GM18873 (cell line): ENCODE measurements around the gene MARCHF11.

Experiments
- ATAC-seq: cut with Tn5 transposase; IDR thresholded peaks from one replicate; pipeline ENCODE4 v1.9.1; 2021; ENCODE audit warnings: mild to moderate bottlenecking, moderate library complexity, moderate number of reproducible peaks; ENCODE audit not compliant: unreplicated experiment, low FRiP score

The MARCHF11 gene

DNA sequence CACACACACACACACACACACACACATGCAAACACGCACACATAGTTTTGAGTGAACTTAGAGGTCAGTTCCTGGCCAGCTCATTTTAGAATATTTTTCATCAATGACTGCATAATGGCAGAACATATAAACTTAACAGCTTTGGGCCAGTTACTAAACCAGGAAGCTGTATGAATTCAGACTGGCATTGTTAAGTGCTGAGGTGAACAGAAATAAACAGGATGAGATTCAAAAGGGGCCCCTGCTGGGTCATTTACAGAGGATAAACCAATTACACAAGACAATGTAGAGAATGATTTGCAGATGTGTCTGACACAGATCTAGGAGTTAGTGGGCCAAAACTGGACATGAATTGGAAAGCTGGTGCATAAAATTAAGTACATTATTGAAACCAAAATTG is 44.6 kb downstream of the MARCHF11 start:
- no peak for ATAC-seq

DNA sequence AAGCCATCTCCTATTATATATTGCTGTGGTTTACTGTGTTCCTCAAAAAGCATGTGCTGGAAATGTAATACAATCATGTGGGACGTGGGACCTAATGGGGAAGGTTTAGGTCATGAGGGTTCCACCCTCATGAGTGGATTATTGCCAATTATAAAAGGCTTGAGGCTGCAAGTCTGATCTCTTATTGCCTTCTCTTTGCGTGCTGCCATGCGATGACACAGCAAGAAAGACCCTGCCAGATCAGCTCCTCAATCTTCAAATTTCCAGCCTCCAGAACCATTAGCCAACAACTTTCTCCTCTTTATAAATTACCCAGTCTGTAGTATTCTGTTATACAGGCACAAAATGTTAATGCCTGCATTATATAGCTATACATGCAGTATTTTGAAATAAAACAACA is 45.4 kb downstream of the MARCHF11 start:
- no peak for ATAC-seq

DNA sequence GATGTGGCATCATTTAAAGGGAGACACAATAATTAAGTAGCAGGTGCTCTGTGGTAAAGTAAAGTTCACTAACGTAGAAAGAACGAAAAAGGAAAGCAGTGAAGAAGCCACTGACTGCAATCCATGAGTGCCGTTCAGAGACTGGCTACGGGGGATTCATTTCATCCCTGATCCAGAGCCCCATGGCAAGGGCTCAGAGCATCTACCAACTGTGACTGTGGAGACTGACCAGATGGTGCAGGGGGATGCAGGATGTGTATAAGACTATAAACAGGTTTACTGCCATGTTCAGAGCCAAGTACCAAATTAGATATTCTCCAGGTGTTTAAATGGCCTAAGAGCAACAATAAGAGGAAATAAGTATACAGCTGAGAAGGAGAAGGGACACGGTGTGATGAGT is 47.7 kb downstream of the MARCHF11 start:
- no peak for ATAC-seq

DNA sequence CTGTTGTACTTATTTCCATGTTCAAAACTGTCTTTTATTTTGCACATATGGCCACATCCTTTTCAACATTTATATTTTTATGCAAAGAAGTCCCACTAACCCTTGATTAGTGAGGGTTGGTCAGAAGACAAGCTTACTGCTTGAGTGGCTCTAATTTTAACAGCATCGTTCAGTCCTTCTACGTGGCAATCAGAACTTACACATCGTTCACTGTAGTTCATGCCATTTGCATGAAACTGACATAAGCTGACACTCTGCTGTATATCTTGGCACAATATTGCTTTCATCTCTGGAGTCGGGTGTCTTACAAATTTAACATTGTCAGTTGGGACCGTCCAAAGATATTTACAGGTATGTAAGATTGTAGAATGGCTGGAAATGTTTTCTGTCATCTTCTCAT is 50.6 kb downstream of the MARCHF11 start:
- ATAC-seq = no peak

DNA sequence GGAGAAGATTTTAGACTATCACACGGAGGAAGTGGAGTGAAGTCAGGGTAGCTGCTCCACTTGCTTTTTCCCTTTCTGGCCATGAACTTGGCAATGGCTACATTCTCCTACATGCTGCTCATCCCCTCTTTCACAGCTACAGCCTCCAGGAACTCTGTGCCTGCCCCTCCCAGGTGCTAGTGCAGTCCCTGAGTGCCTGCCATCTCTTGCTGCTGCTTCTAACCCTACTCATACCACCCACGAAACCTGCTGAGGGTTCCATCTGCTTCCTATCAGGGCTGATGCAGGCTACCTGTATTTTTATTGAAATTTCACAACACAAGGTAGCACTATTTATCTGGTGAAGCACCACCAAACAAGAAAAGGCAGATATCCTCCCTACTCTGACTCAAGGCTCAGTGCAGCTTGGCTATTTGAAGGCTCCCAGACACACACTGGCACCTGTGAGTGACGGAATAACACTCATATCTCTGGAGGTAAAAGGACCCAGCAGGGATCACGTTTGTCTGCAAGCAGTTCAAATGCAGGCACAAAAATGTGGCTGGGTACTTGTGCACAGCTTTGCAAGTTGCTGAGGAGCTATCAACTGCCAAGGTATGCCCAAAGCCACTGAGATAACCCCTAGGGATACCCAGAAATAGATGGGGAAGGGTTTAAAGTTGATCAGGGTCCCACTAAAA is 51.6 kb downstream of the MARCHF11 start:
- no peak for ATAC-seq

DNA sequence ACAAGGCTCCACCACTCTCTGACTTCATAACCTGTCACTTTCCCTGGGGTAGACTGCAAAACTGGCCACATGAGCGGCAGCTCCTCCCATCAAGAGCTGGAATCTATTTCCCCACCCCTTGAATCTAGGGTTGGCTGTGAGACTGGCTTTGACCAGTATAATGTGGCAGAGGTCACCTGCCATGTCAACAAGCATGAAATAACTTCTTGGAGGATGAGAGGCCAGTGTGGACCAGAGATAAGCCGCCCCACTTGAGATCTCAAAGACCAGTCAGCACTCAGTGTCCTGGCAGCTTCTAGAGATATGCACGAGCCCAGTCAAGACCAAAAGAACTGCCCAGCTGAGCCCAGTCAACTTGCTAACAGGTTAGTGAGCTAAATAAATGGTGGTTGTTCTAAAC is 59.0 kb downstream of the MARCHF11 start:
- ATAC-seq = no peak

DNA sequence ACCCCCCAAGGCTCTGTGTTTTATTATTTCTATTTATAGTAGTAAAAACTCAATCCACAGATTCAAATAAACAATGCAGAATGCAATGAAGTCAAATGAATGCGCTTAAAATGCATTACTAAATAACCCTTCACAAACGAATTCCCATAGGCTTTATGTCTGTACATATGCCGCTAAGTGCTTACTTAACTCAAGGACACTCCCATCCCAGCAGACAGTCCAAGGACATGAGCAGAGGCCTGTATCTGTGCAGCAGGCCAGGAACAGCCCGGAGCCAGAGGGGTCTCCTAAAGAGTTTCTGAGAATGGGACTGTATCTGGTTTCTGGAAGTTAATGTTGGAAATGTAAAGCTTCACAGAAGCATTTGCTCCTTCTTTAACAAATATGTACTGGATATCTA is 59.8 kb downstream of the MARCHF11 start:
- no peak for ATAC-seq

DNA sequence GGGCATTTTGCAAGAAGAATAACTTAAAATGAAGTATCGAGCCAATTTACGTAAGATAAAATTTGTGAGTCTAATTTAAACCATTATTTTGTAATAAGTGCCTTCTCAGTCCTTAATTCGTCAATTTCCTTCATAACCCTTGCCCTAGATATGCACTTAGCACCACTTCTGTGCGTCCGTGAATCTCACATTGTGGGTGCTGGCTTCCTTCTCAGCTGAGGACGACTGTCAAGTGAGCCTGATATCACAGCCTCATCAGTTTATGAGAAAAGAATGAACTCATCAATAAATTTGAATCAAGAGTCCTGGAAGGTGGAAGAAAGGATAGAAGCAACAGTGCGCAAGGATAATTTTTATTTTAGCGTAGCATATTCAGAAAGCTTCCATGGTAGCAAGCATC is 64.5 kb downstream of the MARCHF11 start:
- ATAC-seq = no peak

DNA sequence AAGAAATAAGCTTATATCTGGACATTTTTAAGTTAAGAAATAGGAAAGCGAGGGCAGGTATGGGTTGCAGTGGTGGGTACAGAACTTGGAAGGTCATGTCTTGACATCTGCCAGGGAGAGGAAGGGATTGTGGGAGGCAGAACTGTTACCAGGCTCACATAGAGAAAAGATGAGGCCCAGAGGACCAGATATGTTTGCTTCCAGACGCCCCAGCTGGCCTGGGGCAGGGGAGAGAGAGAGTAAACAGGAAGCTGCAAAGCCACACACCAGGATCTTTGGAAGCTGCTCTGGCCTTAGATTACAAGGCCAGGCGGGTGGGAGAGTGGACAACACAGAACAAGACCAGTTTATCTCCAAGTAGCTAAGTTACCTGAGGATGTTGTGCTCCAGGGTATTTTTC is 71.2 kb downstream of the MARCHF11 start:
- no peak for ATAC-seq

DNA sequence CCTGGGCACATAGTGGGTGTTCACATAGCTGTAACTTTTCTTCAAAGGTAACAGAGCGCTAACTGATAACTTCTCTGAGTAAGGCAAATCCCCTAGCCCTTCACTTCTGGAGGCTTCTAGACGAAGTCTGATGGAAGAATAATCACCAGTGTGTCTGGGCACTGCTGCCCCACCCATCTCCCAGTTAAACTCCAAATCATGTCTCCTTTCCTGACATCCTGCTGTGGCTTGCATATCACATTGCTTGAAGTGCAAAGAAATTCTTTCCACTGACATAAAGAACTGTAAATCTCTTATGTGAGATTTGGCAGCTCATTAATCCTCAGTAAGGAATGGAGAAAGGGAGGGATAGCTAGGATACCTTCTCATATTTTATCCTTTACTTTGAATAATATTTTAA is 74.6 kb downstream of the MARCHF11 start:
- ATAC-seq = no peak

DNA sequence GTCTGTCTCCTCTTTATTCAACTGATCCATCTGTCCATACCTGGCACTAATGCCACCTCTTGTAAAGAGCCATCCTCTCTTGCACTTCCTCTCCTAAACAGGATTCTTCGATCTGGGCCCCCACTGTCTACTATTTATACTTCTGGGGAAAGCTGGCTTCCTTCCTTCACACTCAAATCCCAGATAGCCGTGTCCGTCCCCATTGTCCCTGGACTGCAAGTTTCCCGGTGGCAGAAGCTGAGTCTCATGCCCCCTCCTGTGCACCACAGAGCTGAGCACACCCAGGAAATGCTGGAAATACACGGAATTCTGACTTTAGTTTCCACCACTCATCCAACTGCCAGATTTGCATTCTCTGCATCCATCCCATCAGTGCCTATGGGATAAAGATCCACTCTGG is 84.0 kb downstream of the MARCHF11 start:
- ATAC-seq = no peak

DNA sequence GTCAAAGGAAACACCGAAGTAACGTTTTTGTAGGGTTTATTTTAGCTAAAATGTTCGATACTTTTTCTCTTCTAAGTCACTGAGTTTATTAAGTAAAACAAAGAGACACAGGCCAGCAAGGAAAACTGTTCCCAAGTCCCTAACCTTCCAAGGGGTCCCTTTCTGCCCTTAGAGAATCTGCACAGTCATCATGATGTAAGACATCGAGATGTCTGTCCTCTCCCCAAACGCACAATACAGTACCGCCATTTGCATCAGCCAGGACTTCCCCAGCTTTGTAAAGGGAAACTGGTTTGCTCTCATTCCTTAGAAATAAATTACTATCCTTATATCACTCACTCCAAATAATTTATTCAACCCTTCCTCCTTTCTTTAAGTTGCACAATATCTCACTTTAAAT is 89.3 kb downstream of the MARCHF11 start:
- ATAC-seq = no peak

DNA sequence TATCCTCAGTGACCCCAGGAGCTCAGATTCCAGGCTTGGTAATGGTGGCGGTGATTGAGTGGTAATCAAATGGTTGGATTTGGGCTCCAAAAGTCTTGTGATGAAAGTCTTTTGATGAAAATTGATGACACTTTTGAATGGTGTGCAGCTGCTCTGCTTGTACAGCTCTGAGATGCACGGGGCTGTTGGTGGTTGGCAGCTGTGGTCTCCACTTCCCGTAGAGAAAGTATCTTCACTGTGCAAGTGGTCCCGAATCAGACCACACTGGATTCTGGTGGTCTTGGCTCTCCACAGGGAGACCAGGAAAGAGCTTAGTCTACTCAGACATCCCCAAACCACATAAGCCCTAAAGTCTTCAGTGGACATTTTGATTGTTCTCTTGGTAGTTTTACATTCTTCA is 96.6 kb downstream of the MARCHF11 start:
- ATAC-seq = no peak

DNA sequence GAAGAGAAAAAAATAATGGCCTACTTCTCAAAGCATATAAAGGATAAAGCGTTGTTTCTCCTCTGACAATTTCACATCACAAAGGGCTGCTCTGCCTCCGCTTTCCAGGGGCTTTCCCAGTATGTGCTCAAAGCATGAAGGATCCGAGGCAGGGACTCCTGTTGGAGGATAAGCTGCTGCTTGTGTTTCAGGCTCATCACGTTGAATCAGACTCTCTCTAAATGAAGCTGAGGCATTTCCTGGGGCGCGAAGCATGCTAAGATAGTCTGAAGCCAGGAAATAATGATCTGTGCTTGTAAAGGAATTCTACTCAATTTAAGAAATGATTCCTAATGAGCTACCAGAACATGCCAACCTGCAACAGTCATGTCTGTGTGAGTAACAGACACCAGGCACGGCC is 97.5 kb downstream of the MARCHF11 start:
- ATAC-seq = no peak

DNA sequence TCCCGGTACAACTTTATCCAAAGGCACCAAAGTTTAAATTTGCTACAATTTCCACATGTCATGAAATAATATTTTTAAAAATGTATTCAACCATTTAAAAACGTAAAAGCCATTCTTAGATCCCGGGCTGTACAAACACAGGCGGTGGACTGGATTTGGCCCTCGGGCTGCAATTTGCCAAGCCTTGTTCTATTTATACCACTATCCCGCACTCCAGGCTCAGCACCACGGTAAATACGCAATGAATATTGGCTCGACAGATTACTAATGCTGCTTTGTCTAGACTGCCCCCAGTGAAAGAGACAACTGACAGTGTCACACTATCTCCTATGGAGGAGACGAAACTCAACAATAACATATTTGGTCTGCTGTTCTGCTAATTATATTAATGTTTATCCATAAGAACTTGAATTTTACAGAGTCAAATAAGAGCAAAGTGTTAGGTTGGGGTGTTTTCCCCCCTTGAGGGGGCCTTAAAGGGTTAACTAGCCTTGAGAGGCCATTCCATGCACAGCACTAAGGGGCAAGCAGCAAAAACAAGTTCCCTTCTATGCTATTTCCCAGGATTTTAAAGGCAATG is 98.1 kb downstream of the MARCHF11 start:
- no peak for ATAC-seq

DNA sequence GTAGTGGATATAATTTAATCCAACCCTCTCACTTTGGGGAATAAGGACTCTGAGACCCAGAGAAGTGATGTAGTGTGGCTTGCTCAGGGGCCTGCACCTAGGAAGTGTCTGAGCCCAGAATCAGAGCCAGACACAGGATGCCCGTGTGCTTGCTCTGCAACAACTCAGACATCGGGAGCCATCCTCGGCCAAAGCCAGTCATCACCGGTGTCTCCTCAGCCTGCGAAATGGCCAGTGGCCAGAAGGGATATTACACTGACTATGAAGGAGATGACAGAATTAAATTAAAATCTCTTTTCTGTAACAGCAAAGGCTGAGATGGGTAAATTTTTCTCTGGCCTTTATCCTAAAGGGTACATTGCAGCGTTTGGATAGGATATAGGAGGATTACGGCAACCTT is 102.9 kb downstream of the MARCHF11 start:
- no peak for ATAC-seq

DNA sequence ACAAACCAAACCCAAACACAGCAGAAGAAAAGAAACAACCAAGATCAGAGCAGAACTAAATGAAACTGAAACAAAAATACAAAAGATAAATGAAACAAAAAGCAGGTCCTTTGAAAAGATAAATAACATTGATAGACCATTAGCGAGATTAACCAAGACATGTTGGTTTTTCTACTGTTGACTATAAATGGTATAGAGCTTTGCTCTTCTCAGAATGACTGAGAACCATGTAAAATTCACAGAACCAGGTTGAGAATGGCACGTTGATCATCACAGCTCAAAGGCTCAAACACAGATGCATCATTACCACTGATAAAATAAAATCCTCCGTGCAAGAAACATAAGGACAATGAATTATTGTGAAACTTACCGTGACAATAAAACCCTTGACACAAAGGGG is 105.2 kb downstream of the MARCHF11 start:
- ATAC-seq = no peak

DNA sequence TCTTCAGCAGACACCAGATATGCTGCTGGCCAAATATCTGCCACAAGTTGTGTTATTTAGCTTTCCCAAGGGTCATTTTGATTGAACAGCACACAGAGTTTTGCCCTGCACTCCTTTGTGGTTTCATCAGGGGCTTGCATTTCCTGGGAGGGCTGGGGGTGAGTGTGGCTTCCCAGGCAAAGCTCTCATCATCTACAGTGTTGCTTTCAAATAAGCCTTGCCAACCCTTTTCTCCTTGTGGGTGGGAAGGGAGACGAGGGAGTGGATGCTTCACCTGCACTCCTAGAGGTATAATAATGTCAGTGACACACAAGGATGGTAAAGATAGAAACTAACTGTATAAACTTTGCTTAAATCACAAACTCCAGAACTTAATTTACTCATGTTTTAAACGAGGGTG is 107.0 kb downstream of the MARCHF11 start:
- no peak for ATAC-seq

DNA sequence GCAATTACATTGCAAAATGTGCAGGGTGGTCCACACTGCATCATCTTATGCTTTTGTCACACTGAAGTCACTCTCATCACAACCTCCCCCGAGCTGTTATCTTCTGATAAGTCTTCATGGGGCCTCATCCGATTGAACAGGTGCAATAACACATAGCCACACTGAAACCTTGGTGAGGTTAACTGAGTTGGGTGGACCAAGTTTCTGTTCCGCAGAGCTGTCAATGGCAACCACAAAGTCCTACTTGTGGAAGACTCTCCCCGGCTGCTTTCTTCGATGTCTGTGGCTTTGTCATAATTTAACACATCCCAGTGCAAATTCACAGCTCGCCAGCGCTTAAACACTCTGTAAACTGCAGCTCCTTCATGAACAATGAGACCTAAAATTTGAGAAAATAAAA is 112.2 kb downstream of the MARCHF11 start:
- no peak for ATAC-seq

DNA sequence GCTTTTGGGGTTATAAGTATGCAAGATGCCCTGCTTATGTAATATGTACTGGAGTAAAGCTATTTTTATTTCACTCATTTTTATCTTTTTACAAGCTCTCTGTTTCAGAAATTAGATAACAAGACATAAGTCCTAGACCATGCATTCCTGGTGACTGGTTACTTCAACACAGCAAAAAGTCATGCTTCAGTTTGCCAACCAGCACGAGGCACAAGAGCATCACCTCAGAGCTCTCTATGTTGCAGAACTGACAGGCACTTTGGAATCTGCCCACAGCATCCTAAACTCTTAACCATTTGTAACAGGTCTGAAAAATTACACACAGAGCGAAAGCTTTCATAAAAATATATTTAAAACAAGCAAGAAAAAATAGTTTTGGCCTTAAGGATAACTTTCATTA is 112.8 kb downstream of the MARCHF11 start:
- ATAC-seq = no peak

DNA sequence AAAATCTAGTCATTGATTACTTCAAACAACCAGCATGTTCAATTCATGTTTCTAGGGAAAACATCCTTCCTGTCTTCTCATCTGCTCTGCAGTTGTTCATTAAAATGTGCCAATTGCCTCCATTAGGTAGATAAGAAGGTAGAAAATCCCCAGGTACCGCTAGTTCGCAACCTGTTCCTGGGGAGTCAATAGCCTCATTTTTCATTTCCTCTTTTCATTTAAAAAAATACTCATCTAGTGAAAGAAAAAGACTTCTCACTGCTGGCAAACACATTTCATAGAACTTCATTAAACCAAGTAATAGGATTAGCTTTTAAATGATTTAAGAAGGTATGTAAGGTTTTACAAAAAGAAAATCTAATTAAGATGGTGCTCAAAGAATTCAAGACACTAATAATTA is 113.3 kb downstream of the MARCHF11 start:
- ATAC-seq = no peak

DNA sequence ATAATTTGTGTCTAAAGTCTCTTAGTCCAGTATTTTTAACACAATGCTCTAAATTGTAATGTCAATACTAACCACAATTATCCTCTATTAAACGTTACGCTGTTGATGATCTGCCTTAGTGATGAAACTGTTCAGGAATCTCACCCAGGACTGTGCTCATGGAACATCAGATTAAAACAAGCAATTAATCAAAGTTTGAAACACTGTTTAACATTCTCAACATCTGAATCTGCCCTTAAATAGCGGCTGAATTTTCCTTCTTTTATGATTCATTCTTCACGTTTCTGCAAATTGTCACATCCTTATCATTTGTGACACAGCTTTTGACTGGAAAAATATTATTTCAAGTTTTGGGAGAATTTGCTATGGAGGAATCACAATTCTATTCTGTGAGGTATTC is 113.8 kb downstream of the MARCHF11 start:
- no peak for ATAC-seq
